Measurements from ENCODE around the gene SLCO4A1.

SLCO4A1 gene

GRCh38 chr20:62642051-62642665 lies at the start of gene SLCO4A1:
SLCO4A1 (plus strand) TSS chr20:62642503; CDS start chr20:62656455, 13,952 bp downstream.
- DNase-seq (ENCODE audit: low read depth) = no peak

- no peak for DNase-seq (ENCODE audit: low read depth)
Measured at GRCh38 chr20:62592506-62593177, 49.7 kb upstream of the SLCO4A1 start.

GRCh38 chr20:62593616-62594015 lies 48.7 kb upstream of the SLCO4A1 start:
- no peak for DNase-seq (ENCODE audit: low read depth)

- no peak for DNase-seq (ENCODE audit: low read depth)
Measured at GRCh38 chr20:62595069-62595468, 47.2 kb upstream of the SLCO4A1 start.

GRCh38 chr20:62595491-62595890 lies 46.8 kb upstream of the SLCO4A1 start:
- no peak for DNase-seq (ENCODE audit: low read depth)

GRCh38 chr20:62596486-62596885 lies 45.8 kb upstream of the SLCO4A1 start:
- DNase-seq (ENCODE audit: low read depth) = no peak

- no peak for DNase-seq (ENCODE audit: low read depth)
Measured at GRCh38 chr20:62596921-62597320, 45.4 kb upstream of the SLCO4A1 start.

GRCh38 chr20:62597416-62598115 lies 44.7 kb upstream of the SLCO4A1 start:
- DNase-seq (ENCODE audit: low read depth) = no peak

- DNase-seq (ENCODE audit: low read depth) = no peak
Measured at GRCh38 chr20:62598761-62599194, 43.5 kb upstream of the SLCO4A1 start.

GRCh38 chr20:62599216-62600110 lies 42.8 kb upstream of the SLCO4A1 start:
- no peak for DNase-seq (ENCODE audit: low read depth)

GRCh38 chr20:62601172-62601571 lies 41.1 kb upstream of the SLCO4A1 start:
- DNase-seq (ENCODE audit: low read depth) = no peak

GRCh38 chr20:62601714-62602113 lies 40.6 kb upstream of the SLCO4A1 start:
- DNase-seq (ENCODE audit: low read depth) = no peak

- DNase-seq (ENCODE audit: low read depth) = no peak
Measured at GRCh38 chr20:62602550-62602949, 39.8 kb upstream of the SLCO4A1 start.

GRCh38 chr20:62603021-62603906 lies 39.0 kb upstream of the SLCO4A1 start:
- peak; percentile 30 for DNase-seq (ENCODE audit: low read depth)

- no peak for DNase-seq (ENCODE audit: low read depth)
Measured at GRCh38 chr20:62603907-62604785, 38.2 kb upstream of the SLCO4A1 start.

- no peak for DNase-seq (ENCODE audit: low read depth)
Measured at GRCh38 chr20:62604796-62605195, 37.5 kb upstream of the SLCO4A1 start.

- no peak for DNase-seq (ENCODE audit: low read depth)
Measured at GRCh38 chr20:62605236-62605943, 36.9 kb upstream of the SLCO4A1 start.

GRCh38 chr20:62606016-62606415 lies 36.3 kb upstream of the SLCO4A1 start:
- no peak for DNase-seq (ENCODE audit: low read depth)

- DNase-seq (ENCODE audit: low read depth) = no peak
Measured at GRCh38 chr20:62606551-62607201, 35.6 kb upstream of the SLCO4A1 start.
